NCI-H748 (cell line): ENCODE data around the gene TCF12.

Source experiments
- DNase-seq: peaks from one replicate; lab custom pipeline; 2025; ENCODE audit not compliant: unreplicated experiment; lab: John Stamatoyannopoulos, UW

Gene TCF12

DNA sequence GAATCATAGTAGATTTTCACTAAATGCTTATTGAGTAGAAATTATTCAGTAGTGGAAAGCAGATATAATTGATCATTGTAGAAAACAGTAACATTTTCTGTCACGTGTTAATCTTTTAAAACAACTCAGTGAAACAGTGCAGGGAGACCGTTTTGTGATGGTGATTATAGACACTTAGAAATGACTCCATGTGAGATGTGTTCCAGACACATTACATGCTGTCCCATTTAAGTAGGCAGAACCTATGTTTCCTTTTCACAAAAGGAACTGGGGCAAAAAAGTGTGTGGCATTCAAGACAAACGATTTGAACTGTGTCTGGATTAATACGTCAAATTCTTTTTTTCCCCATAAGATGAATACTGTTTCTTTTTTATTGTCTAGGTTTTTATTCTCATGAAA is 126.5 kb downstream of the TCF12 start:
- DNase-seq, result no peak

- DNase-seq, result no peak
Observed at GRCh38 chr15:57045741-57046382, 127.4 kb downstream of the TCF12 start.

GRCh38 chr15:57048930-57049549 is 130.6 kb downstream of the TCF12 start:
- no peak for DNase-seq

DNA sequence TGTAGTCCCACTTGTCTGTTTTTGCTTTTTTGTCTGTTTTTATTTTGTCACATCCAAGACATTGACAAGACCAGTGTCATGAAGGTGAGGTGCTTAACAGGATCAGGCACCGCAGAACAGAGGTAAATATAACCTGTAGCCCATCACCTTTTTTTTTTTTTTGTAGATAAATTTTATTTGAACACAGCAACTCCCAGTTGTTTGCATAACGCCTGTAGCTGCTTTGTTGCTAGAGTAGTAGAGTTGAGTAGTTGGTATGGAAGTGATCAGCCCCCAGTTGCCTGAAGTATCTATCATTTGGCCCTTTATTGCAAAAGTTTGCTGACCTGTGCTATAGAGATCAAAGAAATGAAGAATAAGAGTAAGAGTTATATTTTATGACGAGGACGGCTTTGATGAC is 135.0 kb downstream of the TCF12 start:
- peak; percentile 25 for DNase-seq

DNA sequence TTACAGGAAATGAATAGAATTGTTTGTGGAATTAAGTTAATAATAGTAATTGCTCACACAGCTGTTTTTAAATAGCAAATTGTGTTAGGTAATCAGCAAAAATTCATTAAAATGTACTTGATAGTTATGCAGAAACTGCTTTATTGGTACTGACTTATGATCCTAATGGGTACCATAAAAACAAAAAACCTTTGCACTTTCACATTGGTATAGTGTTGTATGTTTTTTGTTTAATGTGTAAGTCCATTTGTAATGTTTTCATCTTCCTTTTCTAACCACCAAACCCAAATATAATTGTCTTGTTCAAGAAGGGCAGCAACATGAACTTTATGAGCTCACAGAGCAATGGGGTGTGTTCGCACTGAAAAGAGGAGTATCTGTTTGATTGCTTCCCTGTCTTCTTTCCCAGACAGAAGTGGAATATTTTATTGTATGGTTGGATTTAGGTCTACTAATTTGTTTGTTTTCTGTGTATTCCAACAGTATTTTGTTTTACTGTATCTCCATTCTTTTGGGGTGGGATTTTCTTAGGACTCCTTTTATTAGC is 135.8 kb downstream of the TCF12 start:
- peak; percentile 36 for DNase-seq

DNA sequence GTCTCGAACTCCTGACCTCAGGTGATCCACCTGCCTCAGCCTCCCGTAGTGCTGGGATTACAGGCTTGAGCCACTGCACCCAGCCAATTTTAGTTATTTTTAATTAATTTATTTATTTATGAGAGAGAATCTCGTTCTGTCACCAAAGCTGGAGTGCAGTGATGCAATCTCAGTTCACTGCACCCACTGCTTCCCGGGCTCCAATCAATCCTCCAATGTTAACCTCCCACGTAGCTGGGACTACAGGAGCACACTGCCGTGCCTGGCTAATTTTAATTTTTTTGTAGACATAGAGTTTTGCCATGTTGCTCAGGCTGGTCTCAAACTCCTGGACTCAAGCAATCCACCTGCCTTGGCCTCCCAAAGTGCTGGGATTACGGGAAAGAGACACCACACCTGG is 137.9 kb downstream of the TCF12 start:
- no peak for DNase-seq

DNA sequence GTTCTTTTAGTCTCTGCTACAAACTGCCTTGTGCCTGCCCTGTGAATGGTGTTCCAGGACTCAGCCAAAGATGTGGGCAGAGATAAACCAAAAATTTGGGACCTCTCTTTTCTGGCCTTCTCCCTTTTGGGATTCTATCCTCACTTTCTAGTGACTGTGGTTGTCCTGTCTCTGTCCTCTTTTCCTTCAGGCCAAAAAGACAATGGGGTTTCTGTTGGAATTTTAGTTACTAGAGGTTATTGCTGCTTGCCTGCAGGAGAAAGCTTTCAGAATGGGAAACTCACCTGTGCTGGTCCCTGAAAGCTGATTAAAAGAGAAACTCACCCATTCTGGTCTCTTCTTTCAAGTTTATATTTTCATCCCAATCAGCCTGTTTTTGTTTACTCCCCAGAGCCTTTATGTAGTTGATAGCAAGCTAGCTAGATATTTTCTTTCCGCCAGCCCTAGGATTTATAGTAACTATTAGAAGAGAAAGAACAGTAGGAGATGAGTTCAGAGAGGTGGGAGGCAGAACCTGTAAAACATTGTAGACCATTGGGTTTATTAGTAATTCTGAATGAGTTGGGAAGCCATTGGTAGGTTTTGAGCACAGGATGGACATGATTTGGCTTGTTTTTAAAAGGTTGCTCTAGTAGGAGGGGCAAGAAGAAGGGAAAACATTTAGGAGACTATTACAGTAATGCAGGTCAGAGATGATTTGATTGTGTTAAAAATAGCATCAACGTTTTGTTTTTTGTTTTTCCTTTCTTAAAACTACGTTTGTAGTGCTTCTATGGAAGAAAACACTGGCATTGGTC is 138.9 kb downstream of the TCF12 start:
- DNase-seq, result no peak

DNA sequence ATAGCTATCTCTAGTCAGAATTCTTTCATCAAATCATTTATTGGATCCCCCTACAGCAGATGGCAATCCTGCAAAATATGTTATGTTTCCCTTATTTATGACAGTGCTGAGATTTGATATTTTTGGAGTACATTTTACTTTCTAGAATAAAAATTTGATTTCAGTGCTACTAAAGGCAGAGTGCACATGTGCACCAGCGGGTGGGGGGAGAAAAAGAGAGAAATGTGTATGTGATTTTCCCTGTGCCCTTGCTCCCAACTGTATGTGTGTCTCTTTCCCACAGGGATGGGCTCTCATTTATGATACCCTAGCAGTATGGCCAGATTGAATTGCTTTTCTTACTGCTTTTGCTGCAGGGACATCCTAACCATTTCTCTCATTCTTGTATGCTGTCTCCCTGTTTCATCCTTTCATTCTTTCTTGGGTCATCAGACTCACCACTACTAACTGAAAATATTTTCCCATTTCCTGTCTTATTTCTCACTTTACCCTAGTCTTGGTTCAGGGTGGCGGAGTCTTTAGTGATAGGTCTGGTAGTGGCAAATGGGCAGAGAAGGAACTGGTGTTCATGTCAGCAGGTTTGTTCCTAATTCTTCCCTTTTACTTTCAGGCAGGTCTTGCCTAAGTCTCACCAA is 140.7 kb downstream of the TCF12 start:
- no peak for DNase-seq

DNA sequence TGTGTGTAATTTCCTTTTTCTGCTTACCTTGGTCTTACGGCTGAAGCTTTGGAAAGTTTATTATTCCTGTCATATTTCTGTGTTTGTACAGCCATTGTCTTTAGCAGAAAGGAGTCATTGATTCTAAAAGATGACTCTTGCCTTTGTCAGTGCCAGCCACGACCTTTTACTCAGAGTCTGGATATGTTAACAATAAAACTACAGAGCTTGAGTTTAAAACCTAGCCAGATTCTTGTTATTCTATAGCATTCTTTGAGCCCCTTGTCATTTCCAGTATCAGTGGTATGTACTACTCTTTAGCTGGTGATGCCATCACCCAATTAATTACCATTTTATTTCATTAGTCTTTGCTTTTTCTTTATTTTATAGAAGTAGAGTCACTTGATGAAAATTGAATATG is 142.4 kb downstream of the TCF12 start:
- DNase-seq, result no peak

GRCh38 chr15:57061281-57061680 is 142.8 kb downstream of the TCF12 start:
- no peak for DNase-seq

- no peak for DNase-seq
Observed at GRCh38 chr15:57061696-57062095, 143.3 kb downstream of the TCF12 start.

DNA sequence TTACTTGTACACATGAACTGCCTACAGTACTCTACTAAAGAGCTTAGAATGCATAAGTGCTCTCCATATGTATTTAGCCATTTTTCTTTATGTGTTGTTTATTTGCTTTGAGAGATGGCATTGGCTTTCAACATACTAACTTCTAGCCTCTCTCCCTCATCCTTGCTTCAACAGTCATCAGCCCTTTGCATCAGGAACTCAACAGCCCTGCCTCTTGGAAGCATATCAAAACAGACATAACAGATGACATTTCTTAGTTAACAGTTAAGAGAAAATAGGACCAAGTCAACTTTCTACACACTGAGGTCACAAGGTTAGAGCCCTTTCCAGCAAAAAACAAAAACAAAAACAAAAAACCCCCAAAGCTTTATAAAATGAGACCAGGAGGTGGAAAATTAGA is 145.6 kb downstream of the TCF12 start:
- DNase-seq, result no peak

DNA sequence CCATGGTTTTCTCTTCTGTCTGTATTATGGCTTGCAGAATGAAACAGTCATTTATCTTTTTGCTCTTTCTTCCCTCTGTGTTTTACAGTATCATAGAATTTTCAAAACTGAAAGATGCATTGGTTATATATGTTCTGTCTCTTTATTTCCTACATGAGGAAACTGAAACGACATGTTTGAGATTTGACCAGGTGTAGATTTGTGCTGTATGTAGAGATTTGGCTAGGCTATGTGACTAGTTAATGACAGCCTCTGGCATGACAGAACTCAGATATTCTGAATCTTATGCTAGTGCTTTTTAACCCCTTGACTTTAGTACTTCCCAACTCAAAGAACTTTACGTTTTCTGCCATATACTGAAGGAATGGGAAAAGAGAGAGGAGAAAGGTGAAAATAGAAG is 151.0 kb downstream of the TCF12 start:
- no peak for DNase-seq

DNA sequence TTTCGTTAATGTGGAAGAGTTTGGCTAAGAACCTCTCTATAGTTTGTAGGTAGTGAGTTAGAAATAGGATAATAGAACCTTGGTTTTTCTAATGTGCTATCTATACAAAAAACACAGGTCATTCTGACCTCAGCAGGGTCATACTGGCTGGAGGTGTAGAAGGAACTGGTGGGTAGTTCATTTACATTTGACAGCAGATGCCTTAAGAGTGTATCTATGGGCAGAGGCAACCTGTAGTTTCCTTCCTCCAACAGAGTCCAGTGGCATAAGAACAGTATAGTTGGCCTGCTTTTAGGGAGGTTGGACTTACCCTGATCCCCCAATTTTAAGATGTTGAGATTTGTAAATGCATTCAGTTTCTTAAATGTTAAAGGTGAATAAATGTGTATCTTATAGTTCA is 152.2 kb downstream of the TCF12 start:
- DNase-seq, result no peak

DNA sequence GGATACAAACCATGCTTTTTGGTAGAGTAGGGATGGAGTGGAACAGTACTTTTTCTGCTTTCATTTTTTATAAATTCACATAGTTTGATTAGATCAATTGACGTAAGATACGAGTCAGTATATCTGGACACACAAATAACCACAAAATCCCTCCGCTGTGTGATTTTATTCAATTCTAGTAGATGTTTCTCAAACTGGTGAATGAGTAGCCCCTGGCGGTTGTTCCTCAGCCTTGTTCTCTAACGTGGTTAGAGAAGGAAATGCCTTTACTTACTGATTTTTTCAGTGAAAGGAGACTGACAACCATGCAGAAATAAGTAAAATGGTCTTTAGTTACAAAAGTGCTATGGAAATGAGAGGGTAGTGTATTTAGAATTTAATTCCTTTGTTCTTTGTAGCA is 161.0 kb downstream of the TCF12 start:
- no peak for DNase-seq

- DNase-seq, result no peak
Observed at GRCh38 chr15:57079931-57080620, 161.6 kb downstream of the TCF12 start.

- DNase-seq, result no peak
Observed at GRCh38 chr15:57082054-57082728, 163.7 kb downstream of the TCF12 start.

DNA sequence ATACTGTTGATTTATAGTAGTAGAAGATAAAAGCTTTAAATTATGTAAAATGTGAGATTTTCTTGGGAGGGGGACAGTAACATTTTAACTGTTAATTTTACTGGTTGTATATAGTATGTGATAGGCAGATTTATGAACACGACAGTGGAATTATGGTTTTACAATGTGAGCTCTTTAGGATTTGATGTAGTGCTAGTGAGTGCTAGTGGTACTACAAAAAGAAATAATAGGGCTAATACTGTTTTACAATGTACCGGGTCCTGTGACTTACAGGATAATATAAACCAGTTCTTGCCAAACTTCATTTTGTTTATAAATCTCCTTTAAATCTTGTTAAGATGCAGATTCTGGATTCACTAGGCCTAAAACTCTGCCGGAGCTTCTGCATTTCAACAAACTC is 165.7 kb downstream of the TCF12 start:
- no peak for DNase-seq

- no peak for DNase-seq
Observed at GRCh38 chr15:57085267-57085666, 166.8 kb downstream of the TCF12 start.

GRCh38 chr15:57086857-57087427 is 168.5 kb downstream of the TCF12 start:
- no peak for DNase-seq
